BLaER1 (cell line): Measurements from ENCODE around the gene HS3ST6.
"Not testable (repeated sequence)": the region's sequence is repeated elsewhere in the genome, so short reads cannot be mapped to it uniquely, and the experiment has no call there.

Source experiments
- H3K27ac ChIP-seq: shearing (Covaris generic); formaldehyde crosslinking; 2 replicates; pipeline ENCODE4 v1.8.1; 2022
- H3K27me3 ChIP-seq: shearing (Covaris generic); formaldehyde crosslinking; 2 replicates; pipeline ENCODE4 v1.8.1; 2022
- H3K36me3 ChIP-seq: shearing (Covaris generic); formaldehyde crosslinking; 2 replicates; pipeline ENCODE4 v1.8.1; 2022
- H3K4me1 ChIP-seq: shearing (Covaris generic); formaldehyde crosslinking; 2 replicates; pipeline ENCODE4 v1.8.1; 2022
- H3K4me2 ChIP-seq: shearing (Covaris generic); formaldehyde crosslinking; 2 replicates; pipeline ENCODE4 v1.8.1; 2022
- H3K4me3 ChIP-seq: shearing (Covaris generic); formaldehyde crosslinking; 2 replicates; pipeline ENCODE4 v1.8.1; 2022
- H3K9ac ChIP-seq: shearing (Covaris generic); formaldehyde crosslinking; 2 replicates; pipeline ENCODE4 v1.8.1; 2022
- H3K9me3 ChIP-seq: shearing (Covaris generic); formaldehyde crosslinking; 2 replicates; pipeline ENCODE4 v1.8.1; 2022
- H4K20me1 ChIP-seq: shearing (Covaris generic); formaldehyde crosslinking; 2 replicates; pipeline ENCODE4 v1.8.1; 2022
- Cebpa-rat ChIP-seq: shearing (Covaris generic); IDR thresholded peaks from 2 replicates; pipeline ENCODE4 v1.8.1; 2022

Gene HS3ST6

GRCh38 chr16:1900452-1900774 is 17.8 kb downstream of the HS3ST6 start:
- Histone ChIP-seq H3K27me3 (peaks cover 6% of the 10 kb centered on the region; the same call in 1 of the 2 replicates), H3K4me2 (no peak overlapping the region), H4K20me1 (no peaks in the 10 kb centered on the region)

GRCh38 chr16:1899641-1900451 is 18.4 kb downstream of the HS3ST6 start:
- H3K9me3 ChIP-seq, result no peaks in the 10 kb centered on the region
- peaks cover 6% of the 10 kb centered on the region; the same call in 1 of the 2 replicates for H3K27me3 ChIP-seq
- no peak for TF ChIP-seq Cebpa-rat
- H3K4me3 ChIP-seq, result no peak overlapping the region
- no peak overlapping the region for H3K4me2 ChIP-seq
- H3K9ac ChIP-seq, result no peak overlapping the region
- H4K20me1 ChIP-seq, result no peaks in the 10 kb centered on the region
- peaks cover 14% of the 10 kb centered on the region for H3K4me1 ChIP-seq
- no peaks in the 10 kb centered on the region for H3K36me3 ChIP-seq
- H3K27ac ChIP-seq, result no peak overlapping the region

More at GRCh38 chr16:1900452-1900774, 17.8 kb downstream of the HS3ST6 start:
- no peak overlapping the region for H3K27ac ChIP-seq
- H3K9ac ChIP-seq, result no peak overlapping the region
- no peaks in the 10 kb centered on the region for H3K9me3 ChIP-seq
- no peak for TF ChIP-seq Cebpa-rat
- peaks cover 19% of the 10 kb centered on the region for H3K4me1 ChIP-seq
- H3K4me3 ChIP-seq, result no peak overlapping the region
- H3K36me3 ChIP-seq, result no peaks in the 10 kb centered on the region

GRCh38 chr16:1897692-1898091 is 20.5 kb downstream of the HS3ST6 start:
- peaks cover 11% of the 10 kb centered on the region for H3K4me1 ChIP-seq
- not testable (repeated sequence) for H3K4me2 ChIP-seq, H3K27ac ChIP-seq, H3K4me3 ChIP-seq, H3K9ac ChIP-seq, H3K36me3 ChIP-seq, H4K20me1 ChIP-seq, H3K27me3 ChIP-seq, H3K9me3 ChIP-seq

- no peak overlapping the region for H3K9ac ChIP-seq
- peaks cover 11% of the 10 kb centered on the region for H3K4me1 ChIP-seq
- no peak overlapping the region for H3K4me3 ChIP-seq
- TF ChIP-seq Cebpa-rat, result no peak
- H3K27me3 ChIP-seq, result peaks cover 6% of the 10 kb centered on the region; the same call in 1 of the 2 replicates
- H3K36me3 ChIP-seq, result no peaks in the 10 kb centered on the region
- no peaks in the 10 kb centered on the region for H4K20me1 ChIP-seq
- no peak overlapping the region for H3K4me2 ChIP-seq
- H3K9me3 ChIP-seq, result no peaks in the 10 kb centered on the region
- H3K27ac ChIP-seq, result no peak overlapping the region
Observed at GRCh38 chr16:1895949-1896675, 22.1 kb downstream of the HS3ST6 start.

GRCh38 chr16:1895068-1895467 is 23.1 kb downstream of the HS3ST6 start:
- H3K36me3 ChIP-seq, result no peaks in the 10 kb centered on the region
- no peaks in the 10 kb centered on the region for H3K9me3 ChIP-seq
- no peak for TF ChIP-seq Cebpa-rat
- H3K9ac ChIP-seq, result no peak overlapping the region
- H3K4me3 ChIP-seq, result no peak overlapping the region
- no peak overlapping the region for H3K27ac ChIP-seq
- H4K20me1 ChIP-seq, result no peaks in the 10 kb centered on the region
- H3K4me1 ChIP-seq, result peaks cover 11% of the 10 kb centered on the region
- H3K4me2 ChIP-seq, result no peak overlapping the region
- peaks cover 2% of the 10 kb centered on the region; the same call in 1 of the 2 replicates for H3K27me3 ChIP-seq

GRCh38 chr16:1890708-1891050 is 27.5 kb downstream of the HS3ST6 start:
- Histone ChIP-seq H3K4me3 (no peak overlapping the region), H3K36me3 (no peaks in the 10 kb centered on the region), H3K27ac (no peak overlapping the region), H3K4me1 (peaks cover 11% of the 10 kb centered on the region), H3K9me3 (no peaks in the 10 kb centered on the region), H4K20me1 (no peaks in the 10 kb centered on the region), H3K27me3 (no peaks in the 10 kb centered on the region), H3K9ac (no peak overlapping the region), H3K4me2 (no peak overlapping the region)
- TF ChIP-seq Cebpa-rat, result no peak

- H3K4me3 ChIP-seq, result no peak overlapping the region
- no peak overlapping the region for H3K27ac ChIP-seq
- H3K27me3 ChIP-seq, result no peaks in the 10 kb centered on the region
- H3K36me3 ChIP-seq, result no peaks in the 10 kb centered on the region
- peaks cover 11% of the 10 kb centered on the region for H3K4me1 ChIP-seq
- no peak for TF ChIP-seq Cebpa-rat
- H3K9me3 ChIP-seq, result no peaks in the 10 kb centered on the region
- H3K9ac ChIP-seq, result no peak overlapping the region
- H3K4me2 ChIP-seq, result no peak overlapping the region
- H4K20me1 ChIP-seq, result no peaks in the 10 kb centered on the region
Observed at GRCh38 chr16:1890024-1890707, 28.0 kb downstream of the HS3ST6 start.

GRCh38 chr16:1887711-1888354 is 30.4 kb downstream of the HS3ST6 start:
- no peaks in the 10 kb centered on the region for H3K36me3 ChIP-seq
- no peak overlapping the region for H3K4me3 ChIP-seq
- no peaks in the 10 kb centered on the region for H3K27me3 ChIP-seq
- TF ChIP-seq Cebpa-rat, result no peak
- no peak overlapping the region for H3K27ac ChIP-seq
- H3K4me1 ChIP-seq, result peaks cover under 1% of the 10 kb centered on the region; the same call in 1 of the 2 replicates
- H3K4me2 ChIP-seq, result no peak overlapping the region
- no peak overlapping the region for H3K9ac ChIP-seq
- H3K9me3 ChIP-seq, result no peaks in the 10 kb centered on the region
- H4K20me1 ChIP-seq, result no peaks in the 10 kb centered on the region

- Histone ChIP-seq H3K4me3 (no peak overlapping the region), H3K4me1 (no peaks in the 10 kb centered on the region), H4K20me1 (no peaks in the 10 kb centered on the region), H3K4me2 (no peak overlapping the region), H3K36me3 (no peaks in the 10 kb centered on the region), H3K27ac (no peak overlapping the region), H3K9me3 (no peaks in the 10 kb centered on the region), H3K9ac (no peak overlapping the region), H3K27me3 (no peaks in the 10 kb centered on the region)
- TF ChIP-seq Cebpa-rat, result no peak
Observed at GRCh38 chr16:1884889-1885288, 33.3 kb downstream of the HS3ST6 start.
